ENCODE data around the gene ADD3.

The ADD3 gene

GRCh38 chr10:110087682-110088081 lies 79.9 kb downstream of the ADD3 start:
- H3K9me3 ChIP-seq (ENCODE audit: severe bottlenecking) = no peaks in the 10 kb centered on the region
- peaks cover 14% of the 10 kb centered on the region for H3K4me1 ChIP-seq (ENCODE audit: insufficient read depth, poor library complexity, severe bottlenecking)
- no peak for DNase-seq (ENCODE audit: low spot score)
- no peak overlapping the region for H3K27ac ChIP-seq (ENCODE audit: poor library complexity, severe bottlenecking)
- H3K36me3 ChIP-seq (ENCODE audit: low read depth) = no peaks in the 10 kb centered on the region
- no peaks in the 10 kb centered on the region for H3K27me3 ChIP-seq (ENCODE audit: insufficient read depth, poor library complexity, severe bottlenecking)
- H3K4me3 ChIP-seq (ENCODE audit: severe bottlenecking) = no peak overlapping the region
- no peak for ATAC-seq (ENCODE audit: low read depth)
- TF ChIP-seq, protein P1, sequence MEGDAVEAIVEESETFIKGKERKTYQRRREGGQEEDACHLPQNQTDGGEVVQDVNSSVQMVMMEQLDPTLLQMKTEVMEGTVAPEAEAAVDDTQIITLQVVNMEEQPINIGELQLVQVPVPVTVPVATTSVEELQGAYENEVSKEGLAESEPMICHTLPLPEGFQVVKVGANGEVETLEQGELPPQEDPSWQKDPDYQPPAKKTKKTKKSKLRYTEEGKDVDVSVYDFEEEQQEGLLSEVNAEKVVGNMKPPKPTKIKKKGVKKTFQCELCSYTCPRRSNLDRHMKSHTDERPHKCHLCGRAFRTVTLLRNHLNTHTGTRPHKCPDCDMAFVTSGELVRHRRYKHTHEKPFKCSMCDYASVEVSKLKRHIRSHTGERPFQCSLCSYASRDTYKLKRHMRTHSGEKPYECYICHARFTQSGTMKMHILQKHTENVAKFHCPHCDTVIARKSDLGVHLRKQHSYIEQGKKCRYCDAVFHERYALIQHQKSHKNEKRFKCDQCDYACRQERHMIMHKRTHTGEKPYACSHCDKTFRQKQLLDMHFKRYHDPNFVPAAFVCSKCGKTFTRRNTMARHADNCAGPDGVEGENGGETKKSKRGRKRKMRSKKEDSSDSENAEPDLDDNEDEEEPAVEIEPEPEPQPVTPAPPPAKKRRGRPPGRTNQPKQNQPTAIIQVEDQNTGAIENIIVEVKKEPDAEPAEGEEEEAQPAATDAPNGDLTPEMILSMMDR (IDR thresholded peaks at IDR 0.05; ENCODE audit: poor library complexity, severe bottlenecking) = no peak

- Histone ChIP-seq H3K4me1 (ENCODE audit: insufficient read depth, poor library complexity, severe bottlenecking) (peaks cover 7% of the 10 kb centered on the region), H3K36me3 (ENCODE audit: low read depth) (no peaks in the 10 kb centered on the region), H3K27me3 (ENCODE audit: insufficient read depth, poor library complexity, severe bottlenecking) (no peaks in the 10 kb centered on the region), H3K9me3 (ENCODE audit: severe bottlenecking) (no peaks in the 10 kb centered on the region), H3K27ac (ENCODE audit: poor library complexity, severe bottlenecking) (no peak overlapping the region), H3K4me3 (ENCODE audit: severe bottlenecking) (no peak overlapping the region)
- TF ChIP-seq, protein P1 (IDR thresholded peaks at IDR 0.05; ENCODE audit: poor library complexity, severe bottlenecking) = no peak
- ATAC-seq (ENCODE audit: low read depth) (no peak), DNase-seq (ENCODE audit: low spot score) (no peak)
These were observed 80.8 kb downstream of the ADD3 start for GRCh38 chr10:110088367-110089104.

DNA sequence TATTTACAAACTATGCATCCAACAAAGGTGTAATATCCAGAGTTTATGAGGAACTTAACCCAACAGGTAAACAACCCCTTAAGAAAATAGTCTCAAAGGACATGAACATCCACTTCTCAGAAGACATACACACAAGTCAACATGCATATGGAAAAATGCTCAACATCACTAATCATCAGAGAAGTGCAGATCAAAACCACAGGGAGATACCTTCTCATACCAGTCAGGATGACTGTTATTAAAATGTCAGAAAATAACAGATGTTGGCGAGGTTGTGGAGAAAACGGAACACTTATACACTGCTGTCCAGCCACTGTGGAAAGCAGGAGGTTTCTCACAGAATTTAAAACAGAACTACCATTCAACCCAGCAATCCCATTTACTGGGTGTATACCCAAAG lies 84.0 kb downstream of the ADD3 start:
- Histone ChIP-seq H3K36me3 (ENCODE audit: low read depth) (no peaks in the 10 kb centered on the region), H3K4me1 (ENCODE audit: insufficient read depth, poor library complexity, severe bottlenecking) (no peaks in the 10 kb centered on the region), H3K27ac (ENCODE audit: poor library complexity, severe bottlenecking) (no peak overlapping the region), H3K27me3 (ENCODE audit: insufficient read depth, poor library complexity, severe bottlenecking) (no peaks in the 10 kb centered on the region), H3K9me3 (ENCODE audit: severe bottlenecking) (no peaks in the 10 kb centered on the region), H3K4me3 (ENCODE audit: severe bottlenecking) (no peak overlapping the region)
- ATAC-seq (ENCODE audit: low read depth) = no peak
- DNase-seq (ENCODE audit: low spot score) = no peak
- TF ChIP-seq, protein P1 (IDR thresholded peaks at IDR 0.05; ENCODE audit: poor library complexity, severe bottlenecking) = no peak

DNA sequence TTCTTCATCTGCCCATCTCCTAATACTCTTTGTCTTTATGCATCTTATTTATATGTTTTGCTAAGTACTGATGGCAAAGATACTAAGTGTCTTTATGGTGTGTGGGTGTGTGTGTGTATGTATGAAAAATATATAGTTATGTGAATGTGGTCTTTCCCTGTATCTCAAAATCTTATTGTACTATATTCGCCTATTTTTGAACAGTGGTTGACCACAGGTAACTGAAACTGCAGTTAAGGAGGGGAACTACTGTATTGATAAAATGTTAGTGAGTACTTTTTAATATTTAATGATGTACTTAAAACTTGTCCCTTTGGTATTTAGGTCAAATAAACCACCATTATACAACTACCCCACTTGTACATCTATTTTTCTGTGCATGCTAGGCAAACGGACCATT lies 85.9 kb downstream of the ADD3 start:
- no peak overlapping the region for H3K27ac ChIP-seq (ENCODE audit: poor library complexity, severe bottlenecking)
- ATAC-seq (ENCODE audit: low read depth) = no peak
- TF ChIP-seq, protein P1 (IDR thresholded peaks at IDR 0.05; ENCODE audit: poor library complexity, severe bottlenecking) = no peak
- DNase-seq (ENCODE audit: low spot score) = no peak
- H3K4me3 ChIP-seq (ENCODE audit: severe bottlenecking) = no peak overlapping the region
- H3K9me3 ChIP-seq (ENCODE audit: severe bottlenecking) = no peaks in the 10 kb centered on the region
- no peaks in the 10 kb centered on the region for H3K36me3 ChIP-seq (ENCODE audit: low read depth)
- H3K27me3 ChIP-seq (ENCODE audit: insufficient read depth, poor library complexity, severe bottlenecking) = no peaks in the 10 kb centered on the region
- no peaks in the 10 kb centered on the region for H3K4me1 ChIP-seq (ENCODE audit: insufficient read depth, poor library complexity, severe bottlenecking)

- H3K36me3 ChIP-seq (ENCODE audit: low read depth) = no peaks in the 10 kb centered on the region
- no peak overlapping the region for H3K27ac ChIP-seq (ENCODE audit: poor library complexity, severe bottlenecking)
- DNase-seq (ENCODE audit: low spot score) = no peak
- H3K9me3 ChIP-seq (ENCODE audit: severe bottlenecking) = no peaks in the 10 kb centered on the region
- TF ChIP-seq, protein P1 (IDR thresholded peaks at IDR 0.05; ENCODE audit: poor library complexity, severe bottlenecking) = no peak
- ATAC-seq (ENCODE audit: low read depth) = no peak
- H3K4me1 ChIP-seq (ENCODE audit: insufficient read depth, poor library complexity, severe bottlenecking) = no peaks in the 10 kb centered on the region
- H3K4me3 ChIP-seq (ENCODE audit: severe bottlenecking) = no peak overlapping the region
- no peaks in the 10 kb centered on the region for H3K27me3 ChIP-seq (ENCODE audit: insufficient read depth, poor library complexity, severe bottlenecking)
These were observed 87.0 kb downstream of the ADD3 start for GRCh38 chr10:110094786-110095185.

Data from RWPE2 (cell line).